ENCODE measurements around the gene TMEM107.

Gene TMEM107

DNA sequence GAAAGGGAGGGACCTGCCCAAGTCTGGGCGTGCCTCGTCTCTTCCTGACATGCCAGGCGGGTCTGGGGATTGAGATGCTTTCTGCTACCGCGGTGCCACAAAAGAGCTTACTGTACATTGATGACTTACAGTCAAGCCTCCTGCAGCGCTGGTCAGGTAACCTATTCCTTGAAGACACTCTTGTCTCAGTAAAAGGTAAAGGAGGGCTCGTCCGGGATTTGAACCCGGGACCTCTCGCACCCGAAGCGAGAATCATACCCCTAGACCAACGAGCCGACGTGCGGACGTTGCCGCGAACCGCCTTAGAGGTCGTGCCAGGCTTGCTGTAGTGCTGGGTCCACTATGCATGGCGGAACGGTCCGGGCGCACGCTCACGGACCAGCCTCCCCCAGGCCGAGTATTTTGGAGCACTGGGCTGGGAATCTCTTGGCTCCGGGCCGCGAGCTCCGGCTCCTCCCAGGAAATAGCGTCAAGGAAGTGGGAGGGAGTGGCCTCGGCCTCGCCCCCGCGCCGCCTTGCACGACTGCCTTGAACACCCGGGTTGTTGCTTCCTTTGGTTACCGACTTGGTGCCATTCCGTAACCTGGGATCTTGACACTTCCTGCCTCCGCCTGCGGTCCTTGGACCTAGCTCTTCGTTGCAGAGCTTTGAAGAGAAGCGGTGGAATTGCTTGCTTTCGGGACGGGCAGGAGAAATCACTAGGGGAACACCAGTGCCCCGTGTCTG is 46.6 kb upstream of the TMEM107 start:
- Histone ChIP-seq H3K4me3 (replicated peaks; ENCODE audit: insufficient read depth, low read length) (peak overlapping the region; percentile 60), H3K27ac (replicated peaks) (peak overlapping the region; percentile 96), H3K27me3 (ENCODE audit: insufficient read depth, poor library complexity, severe bottlenecking) (no peaks in the 10 kb centered on the region)
- peak; percentile 72 for TF ChIP-seq GABPA (IDR thresholded peaks at IDR 0.05; ENCODE audit: low read depth)
- TF ChIP-seq REST (IDR thresholded peaks at IDR 0.05; ENCODE audit: insufficient replicate concordance, low read depth), result no peak
- TF ChIP-seq POLR2AphosphoS5 (IDR thresholded peaks at IDR 0.05; ENCODE audit: low read depth), result peak; percentile 65; the same call in 1 of the 2 replicates
- TF ChIP-seq SPI1 (IDR thresholded peaks at IDR 0.05; ENCODE audit: borderline replicate concordance, low read depth), result no peak; the same call in 1 of the 2 replicates
- no peak for TF ChIP-seq CTCF (IDR thresholded peaks at IDR 0.05; ENCODE audit: insufficient read depth, low read length)
- peak; percentile 74 to 88 for DNase-seq (ENCODE audit: low read depth in 1 of 2, low spot score in 1 of 2)

DNA sequence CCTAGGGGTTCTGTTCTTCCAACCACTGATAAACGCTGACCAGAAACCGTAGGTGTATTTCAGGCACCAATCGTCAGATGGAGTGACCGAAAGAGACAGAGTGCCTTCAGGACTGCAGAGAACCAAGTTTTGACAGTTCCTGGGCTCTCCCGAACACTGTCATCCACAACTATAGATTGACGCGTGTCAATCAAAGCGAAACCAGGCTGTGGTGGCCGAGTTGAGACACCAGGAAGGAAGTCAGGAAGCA is 46.1 kb upstream of the TMEM107 start:
- no peak for DNase-seq (ENCODE audit: low read depth in 1 of 2, low spot score in 1 of 2)
- TF ChIP-seq SPI1 (IDR thresholded peaks at IDR 0.05; ENCODE audit: borderline replicate concordance, low read depth) (no peak; the same call in 1 of the 2 replicates), REST (IDR thresholded peaks at IDR 0.05; ENCODE audit: insufficient replicate concordance, low read depth) (no peak), GABPA (IDR thresholded peaks at IDR 0.05; ENCODE audit: low read depth) (no peak), CTCF (IDR thresholded peaks at IDR 0.05; ENCODE audit: insufficient read depth, low read length) (no peak), POLR2AphosphoS5 (IDR thresholded peaks at IDR 0.05; ENCODE audit: low read depth) (no peak)
- Histone ChIP-seq H3K27me3 (ENCODE audit: insufficient read depth, poor library complexity, severe bottlenecking) (no peaks in the 10 kb centered on the region), H3K27ac (replicated peaks) (peak overlapping the region; percentile 96), H3K4me3 (replicated peaks; ENCODE audit: insufficient read depth, low read length) (peak overlapping the region; percentile 60)

GRCh38 chr17:8221663-8222379 is 45.6 kb upstream of the TMEM107 start:
- DNase-seq (ENCODE audit: low read depth in 1 of 2, low spot score in 1 of 2), result peak; percentile 35 to 67
- no peaks in the 10 kb centered on the region for H3K27me3 ChIP-seq (ENCODE audit: insufficient read depth, poor library complexity, severe bottlenecking)
- H3K4me3 ChIP-seq (replicated peaks; ENCODE audit: insufficient read depth, low read length), result peak overlapping the region; percentile 60
- H3K27ac ChIP-seq (replicated peaks), result peak overlapping the region; percentile 96
- TF ChIP-seq GABPA (IDR thresholded peaks at IDR 0.05; ENCODE audit: low read depth), result no peak
- no peak for TF ChIP-seq REST (IDR thresholded peaks at IDR 0.05; ENCODE audit: insufficient replicate concordance, low read depth)
- TF ChIP-seq SPI1 (IDR thresholded peaks at IDR 0.05; ENCODE audit: borderline replicate concordance, low read depth), result no peak
- TF ChIP-seq POLR2AphosphoS5 (IDR thresholded peaks at IDR 0.05; ENCODE audit: low read depth), result no peak
- TF ChIP-seq CTCF (IDR thresholded peaks at IDR 0.05; ENCODE audit: insufficient read depth, low read length), result no peak

Measured in HL-60 (cell line).